HG03175 (cell line): ENCODE measurements around the gene VGF.
A peak's percentile ranks its signal among the peaks of the same experiment; 100 is the strongest.
"Not testable (repeated sequence)": the region's sequence is repeated elsewhere in the genome, so short reads cannot be mapped to it uniquely, and the experiment has no call there.

Source experiments
- ATAC-seq: cut with Tn5 transposase; IDR thresholded peaks from one replicate; pipeline ENCODE4 v1.9.1; 2021; ENCODE audit warnings: mild to moderate bottlenecking, moderate library complexity; ENCODE audit not compliant: unreplicated experiment

The VGF gene

DNA sequence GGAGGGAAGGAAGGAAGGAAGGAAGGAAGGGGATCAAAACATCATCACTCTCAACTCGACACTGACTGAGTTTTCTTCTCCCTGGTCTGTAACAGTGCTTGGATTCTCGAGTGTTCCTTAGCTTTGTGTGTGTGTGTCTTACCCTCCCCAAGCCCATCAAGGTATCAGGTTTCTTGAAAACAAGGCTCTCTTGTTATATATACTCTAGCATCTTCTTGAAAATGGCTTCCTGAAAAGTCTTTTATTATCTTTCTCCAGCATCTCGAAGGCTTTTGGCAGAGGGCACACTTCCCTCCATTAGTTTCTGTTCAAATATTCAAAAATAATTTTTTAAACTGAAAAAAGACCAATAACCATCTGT, 25.1 kb downstream of the VGF start:
- ATAC-seq = no peak

DNA sequence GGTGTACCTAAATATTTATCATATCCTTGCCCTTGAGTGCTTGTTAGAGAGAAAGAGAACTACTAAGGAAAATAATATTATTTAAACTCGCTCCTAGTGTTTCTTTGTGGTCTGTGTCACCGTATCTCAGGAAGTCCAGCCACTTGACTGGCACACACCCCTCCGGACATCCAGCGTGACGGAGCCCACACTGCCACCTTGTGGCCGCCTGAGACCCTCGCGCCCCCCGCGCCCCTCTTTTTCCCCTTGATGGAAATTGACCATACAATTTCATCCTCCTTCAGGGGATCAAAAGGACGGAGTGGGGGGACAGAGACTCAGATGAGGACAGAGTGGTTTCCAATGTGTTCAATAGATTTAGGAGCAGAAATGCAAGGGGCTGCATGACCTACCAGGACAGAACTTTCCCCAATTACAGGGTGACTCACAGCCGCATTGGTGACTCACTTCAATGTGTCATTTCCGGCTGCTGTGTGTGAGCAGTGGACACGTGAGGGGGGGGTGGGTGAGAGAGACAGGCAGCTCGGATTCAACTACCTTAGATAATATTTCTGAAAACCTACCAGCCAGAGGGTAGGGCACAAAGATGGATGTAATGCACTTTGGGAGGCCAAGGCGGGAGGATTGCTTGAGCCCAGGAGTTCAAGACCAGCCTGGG, 27.0 kb downstream of the VGF start:
- peak; percentile 68 for ATAC-seq

DNA sequence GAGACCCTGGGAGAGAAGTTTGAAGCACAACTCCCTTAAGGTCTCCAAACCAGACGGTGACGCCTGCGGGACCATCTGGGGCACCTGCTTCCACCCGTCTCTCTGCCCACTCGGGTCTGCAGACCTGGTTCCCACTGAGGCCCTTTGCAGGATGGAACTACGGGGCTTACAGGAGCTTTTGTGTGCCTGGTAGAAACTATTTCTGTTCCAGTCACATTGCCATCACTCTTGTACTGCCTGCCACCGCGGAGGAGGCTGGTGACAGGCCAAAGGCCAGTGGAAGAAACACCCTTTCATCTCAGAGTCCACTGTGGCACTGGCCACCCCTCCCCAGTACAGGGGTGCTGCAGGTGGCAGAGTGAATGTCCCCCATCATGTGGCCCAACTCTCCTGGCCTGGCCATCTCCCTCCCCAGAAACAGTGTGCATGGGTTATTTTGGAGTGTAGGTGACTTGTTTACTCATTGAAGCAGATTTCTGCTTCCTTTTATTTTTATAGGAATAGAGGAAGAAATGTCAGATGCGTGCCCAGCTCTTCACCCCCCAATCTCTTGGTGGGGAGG, 27.6 kb downstream of the VGF start:
- ATAC-seq = no peak

DNA sequence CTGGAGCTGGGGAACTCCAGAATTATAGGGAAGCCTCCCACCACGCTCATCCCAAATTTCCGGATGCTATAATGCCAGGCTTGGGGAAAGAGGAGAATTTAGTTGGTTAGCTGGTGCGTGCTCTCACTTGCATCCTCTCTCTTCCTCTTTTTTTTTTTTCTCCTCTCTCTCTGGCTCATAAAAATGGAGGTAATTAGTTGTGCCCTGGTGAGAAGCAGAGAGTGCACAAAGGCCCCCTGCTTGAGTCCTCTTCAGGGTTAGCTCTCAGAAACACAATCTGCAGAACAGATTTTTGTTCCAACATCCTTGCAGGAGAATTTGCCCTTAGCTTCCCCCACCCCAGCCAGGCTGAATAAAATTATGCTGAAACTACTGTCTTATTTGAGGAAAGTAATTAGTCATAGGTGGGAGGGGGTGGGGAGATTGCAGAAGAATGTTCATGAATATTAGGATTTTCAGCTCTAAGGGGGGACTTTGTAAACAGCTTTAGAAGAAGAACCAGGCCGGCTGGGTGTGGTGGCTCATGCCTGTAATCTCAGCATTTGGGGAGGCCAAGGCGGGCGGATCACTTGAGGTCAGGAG, 30.9 kb downstream of the VGF start:
- no peak for ATAC-seq

DNA sequence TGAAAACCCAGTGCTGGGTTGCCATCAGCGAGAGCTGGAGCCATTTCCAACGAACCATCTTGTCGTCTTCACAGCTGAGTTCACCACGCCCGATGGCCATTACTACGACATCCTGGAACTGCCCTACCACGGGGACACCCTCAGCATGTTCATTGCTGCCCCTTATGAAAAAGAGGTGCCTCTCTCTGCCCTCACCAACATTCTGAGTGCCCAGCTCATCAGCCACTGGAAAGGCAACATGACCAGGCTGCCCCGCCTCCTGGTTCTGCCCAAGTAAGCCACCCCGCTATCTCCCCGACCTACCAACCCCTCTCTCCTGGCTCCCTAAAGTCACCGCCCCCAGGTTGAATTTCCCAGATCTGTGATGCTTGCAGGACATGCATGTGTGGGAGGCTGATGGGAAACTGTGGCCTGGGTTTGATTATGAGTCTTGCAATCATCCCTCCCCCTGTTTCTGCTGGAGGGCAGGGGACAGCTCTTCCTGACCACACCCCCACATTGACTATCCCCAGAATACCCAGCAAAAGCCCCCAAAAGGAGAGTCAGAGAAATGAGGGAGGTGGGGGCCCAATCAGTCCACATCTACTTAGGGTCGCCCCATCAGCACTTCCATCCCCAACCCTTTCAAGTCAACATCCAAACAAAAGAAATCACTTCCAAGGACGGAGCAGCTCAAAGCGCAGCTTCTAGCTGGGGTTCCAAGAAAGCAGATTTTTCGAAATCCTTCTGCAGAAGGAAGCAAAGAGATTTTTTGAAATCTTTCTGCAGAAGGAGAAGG, 31.6 kb downstream of the VGF start:
- no peak for ATAC-seq

DNA sequence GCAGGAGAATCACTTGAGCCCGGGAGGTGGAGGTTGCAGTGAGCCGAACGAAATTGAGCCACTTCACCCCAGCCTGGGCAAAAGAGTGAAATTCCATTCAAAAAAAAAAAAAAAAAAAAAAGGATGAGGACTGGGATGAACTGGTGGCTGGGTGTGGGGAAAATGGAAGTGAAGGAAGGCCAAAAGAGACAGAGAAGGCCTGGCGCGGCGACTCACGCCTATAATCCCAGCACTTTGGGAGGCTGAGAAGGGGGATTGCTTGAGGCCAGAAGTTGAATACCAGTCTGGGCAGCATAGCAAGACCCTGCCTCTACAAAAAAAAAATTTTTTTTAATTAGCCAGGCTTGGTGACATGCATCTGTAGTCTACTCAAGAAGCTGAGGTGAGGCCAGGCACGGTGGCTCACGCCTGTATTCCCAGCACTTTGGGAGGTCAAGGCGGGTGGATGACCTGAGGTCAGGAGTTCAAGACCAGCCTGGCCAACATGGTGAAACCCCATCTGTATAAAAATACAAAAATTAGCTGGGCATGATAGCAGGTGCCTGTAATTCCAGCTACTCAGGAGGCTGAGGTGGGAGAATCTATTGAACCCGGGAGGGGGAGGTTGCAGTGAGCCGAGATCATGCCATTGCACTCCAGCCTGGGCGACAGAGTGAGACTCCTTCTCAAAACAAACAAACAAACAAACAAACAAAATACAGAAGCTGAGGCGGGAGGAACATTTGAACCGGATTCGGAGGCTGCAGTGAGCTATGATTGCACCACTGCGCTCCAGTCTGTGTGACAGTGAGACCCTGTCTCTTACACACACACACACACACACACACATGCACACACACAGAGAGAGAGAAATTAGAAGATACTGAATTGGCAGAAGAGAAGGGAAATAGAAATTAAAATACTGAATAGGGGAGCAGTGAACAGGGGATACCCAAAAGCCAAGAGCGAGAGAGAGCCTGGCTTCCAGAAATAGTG, 32.5 kb downstream of the VGF start:
- not testable (repeated sequence) for ATAC-seq

DNA sequence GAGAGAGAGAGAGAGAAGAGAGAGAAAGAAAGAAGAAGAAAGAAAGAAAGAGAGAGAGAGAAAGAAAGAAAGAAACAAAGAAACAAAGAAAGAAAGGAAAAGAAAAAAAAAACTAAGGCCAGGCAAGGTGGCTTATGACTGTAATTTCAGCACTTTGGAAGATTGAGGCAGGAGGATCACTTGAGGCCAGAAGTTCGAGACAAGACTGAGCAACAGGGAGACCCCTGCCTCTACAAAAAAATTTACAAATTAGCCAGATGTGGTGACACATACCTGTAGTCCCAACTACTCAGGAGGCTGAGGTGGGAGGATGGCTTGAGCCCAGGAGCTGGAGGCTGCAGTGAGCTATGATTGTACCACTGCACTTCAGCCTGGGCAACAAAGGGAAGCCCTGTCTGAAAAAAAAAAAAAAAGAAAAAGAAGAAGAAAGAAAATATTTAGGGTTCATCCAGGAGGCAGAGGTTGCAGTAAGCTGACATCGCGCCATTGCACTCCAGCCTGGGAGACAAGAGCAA, 35.7 kb downstream of the VGF start:
- no peak for ATAC-seq

DNA sequence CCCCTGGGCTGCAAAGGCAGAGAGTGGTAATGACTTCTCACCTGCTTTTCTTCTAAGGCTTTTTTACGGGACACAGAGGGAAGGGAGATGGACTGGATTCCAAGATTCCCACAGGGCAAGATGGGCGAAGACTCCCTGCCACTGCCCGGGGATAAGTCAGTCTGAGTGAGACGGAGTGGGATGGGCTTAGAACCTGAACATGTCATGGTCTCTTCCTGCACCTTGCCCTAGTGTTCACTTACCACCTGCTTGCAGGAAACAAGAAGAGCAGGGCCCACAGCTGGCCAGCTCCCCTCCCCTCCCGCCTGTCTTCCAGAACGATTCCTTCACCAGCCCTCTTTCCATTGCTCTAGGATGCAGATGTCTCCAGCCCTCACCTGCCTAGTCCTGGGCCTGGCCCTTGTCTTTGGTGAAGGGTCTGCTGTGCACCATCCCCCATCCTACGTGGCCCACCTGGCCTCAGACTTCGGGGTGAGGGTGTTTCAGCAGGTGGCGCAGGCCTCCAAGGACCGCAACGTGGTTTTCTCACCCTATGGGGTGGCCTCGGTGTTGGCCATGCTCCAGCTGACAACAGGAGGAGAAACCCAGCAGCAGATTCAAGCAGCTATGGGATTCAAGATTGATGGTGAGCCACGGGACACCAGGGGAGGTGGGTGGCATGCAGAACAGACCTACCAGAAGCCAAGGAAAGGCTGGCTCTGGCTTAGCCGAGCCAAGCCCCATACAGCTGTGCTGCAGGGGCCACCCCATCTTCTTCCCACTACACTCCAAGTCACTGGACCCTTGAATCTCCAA, 37.1 kb downstream of the VGF start:
- no peak for ATAC-seq

DNA sequence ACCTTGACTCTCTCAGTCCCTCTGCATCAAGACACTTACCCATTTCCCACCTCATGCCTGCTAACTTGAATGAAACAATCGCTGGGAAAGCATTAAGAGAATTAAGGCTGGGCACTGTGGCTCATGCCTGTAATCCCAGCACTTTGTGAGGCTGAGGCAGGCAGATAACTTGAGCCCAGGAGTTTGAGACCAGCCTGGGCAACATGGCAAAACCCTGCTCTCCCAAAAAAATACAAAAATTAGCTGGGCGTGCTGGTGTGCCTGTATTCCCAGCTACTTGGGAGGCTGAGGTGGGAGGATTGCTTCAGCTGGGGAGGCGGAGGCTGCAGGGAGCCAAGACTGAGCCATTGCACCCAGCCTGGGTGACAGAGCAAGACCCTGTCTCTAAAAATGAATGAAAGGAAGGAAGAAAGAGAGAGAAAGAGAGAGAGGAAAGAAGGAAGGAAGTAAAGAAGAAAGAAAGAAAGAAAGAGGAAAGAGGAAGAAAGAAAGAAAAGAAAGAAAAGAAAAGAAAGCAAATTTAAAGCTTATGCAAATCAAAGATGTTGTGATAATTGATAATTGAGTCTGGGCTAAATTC, 37.8 kb downstream of the VGF start:
- no peak for ATAC-seq

DNA sequence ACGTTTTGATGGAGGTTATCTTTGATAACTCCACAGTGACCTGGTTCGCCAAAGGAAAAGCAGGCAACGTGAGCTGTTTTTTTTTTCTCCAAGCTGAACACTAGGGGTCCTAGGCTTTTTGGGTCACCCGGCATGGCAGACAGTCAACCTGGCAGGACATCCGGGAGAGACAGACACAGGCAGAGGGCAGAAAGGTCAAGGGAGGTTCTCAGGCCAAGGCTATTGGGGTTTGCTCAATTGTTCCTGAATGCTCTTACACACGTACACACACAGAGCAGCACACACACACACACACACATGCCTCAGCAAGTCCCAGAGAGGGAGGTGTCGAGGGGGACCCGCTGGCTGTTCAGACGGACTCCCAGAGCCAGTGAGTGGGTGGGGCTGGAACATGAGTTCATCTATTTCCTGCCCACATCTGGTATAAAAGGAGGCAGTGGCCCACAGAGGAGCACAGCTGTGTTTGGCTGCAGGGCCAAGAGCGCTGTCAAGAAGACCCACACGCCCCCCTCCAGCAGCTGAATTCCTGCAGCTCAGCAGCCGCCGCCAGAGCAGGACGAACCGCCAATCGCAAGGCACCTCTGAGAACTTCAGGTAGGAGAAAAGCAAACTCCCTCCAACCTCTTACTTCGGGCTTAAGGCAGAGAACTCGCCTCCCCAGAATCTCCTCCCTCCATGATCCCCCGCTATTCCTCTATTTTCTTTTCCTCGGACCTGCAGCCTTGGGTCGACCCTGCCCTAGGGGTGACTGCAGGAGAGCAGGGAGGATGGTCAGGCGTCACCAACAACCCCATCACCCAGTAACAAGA, 38.5 kb downstream of the VGF start, which contains the start of gene SERPINE1:
Gene SERPINE1, plus strand, starts transcription at position 454 of the 809 bp plus-strand sequence. CDS start 1,290 bp downstream, outside the sequence.
- ATAC-seq = peak; percentile 47

DNA sequence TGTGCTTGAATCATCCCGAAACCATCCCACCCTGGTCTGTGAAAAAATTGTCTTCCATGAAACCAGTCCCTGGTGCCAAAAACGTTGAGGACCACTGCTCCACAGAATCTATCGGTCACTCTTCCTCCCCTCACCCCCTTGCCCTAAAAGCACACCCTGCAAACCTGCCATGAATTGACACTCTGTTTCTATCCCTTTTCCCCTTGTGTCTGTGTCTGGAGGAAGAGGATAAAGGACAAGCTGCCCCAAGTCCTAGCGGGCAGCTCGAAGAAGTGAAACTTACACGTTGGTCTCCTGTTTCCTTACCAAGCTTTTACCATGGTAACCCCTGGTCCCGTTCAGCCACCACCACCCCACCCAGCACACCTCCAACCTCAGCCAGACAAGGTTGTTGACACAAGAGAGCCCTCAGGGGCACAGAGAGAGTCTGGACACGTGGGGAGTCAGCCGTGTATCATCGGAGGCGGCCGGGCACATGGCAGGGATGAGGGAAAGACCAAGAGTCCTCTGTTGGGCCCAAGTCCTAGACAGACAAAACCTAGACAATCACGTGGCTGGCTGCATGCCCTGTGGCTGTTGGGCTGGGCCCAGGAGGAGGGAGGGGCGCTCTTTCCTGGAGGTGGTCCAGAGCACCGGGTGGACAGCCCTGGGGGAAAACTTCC, 39.2 kb downstream of the VGF start:
- ATAC-seq = peak; percentile 78

DNA sequence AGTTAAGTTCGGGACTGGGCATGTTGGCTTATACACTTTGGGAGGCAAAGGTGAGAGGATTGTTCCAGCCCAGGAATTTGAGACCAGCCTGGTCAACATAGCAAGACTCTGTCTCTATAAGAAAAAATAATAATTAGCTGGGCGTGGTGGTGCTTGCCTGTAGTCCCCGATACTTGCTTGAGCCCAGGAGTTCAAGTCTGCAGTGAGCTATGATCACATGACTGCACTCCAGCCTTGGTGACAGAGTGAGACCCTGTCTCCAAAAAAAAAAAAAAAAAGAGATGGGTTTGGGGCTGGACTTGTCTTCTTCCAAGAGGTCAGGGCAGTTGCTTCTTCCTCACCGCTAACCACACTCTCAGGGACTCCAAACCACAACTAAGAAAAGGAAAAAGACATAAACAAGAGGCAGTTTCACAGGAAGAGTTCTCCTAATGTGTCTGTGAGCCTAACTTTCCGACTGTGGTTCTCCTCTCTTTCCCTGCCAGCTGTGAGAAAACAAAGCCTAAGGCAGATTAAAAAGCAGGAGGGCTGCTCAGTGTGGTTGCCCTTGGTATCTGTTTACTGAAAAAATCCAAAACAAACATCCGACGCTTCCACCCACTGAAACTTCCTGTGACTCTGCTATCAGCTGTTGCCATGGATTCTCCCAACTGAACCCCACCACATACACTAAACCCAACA, 40.9 kb downstream of the VGF start:
- no peak for ATAC-seq

DNA sequence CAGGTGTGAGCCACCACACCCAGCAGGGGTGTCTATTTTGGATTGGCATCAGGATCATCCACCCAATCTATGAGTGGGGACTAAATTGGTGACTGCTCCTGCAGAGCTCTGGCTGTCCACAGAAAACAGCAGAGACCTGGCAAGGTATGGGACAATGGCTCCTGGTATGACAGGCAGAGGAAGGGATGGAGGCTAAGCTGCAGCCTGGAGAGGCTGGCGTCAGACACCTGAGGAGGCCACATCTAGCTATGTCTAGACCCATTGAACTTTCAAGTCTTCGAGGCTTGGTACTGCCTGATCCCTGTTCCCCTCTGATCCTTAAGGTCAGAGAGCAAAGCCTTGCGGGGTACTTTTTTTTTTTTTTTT, 41.7 kb downstream of the VGF start:
- no peak for ATAC-seq

DNA sequence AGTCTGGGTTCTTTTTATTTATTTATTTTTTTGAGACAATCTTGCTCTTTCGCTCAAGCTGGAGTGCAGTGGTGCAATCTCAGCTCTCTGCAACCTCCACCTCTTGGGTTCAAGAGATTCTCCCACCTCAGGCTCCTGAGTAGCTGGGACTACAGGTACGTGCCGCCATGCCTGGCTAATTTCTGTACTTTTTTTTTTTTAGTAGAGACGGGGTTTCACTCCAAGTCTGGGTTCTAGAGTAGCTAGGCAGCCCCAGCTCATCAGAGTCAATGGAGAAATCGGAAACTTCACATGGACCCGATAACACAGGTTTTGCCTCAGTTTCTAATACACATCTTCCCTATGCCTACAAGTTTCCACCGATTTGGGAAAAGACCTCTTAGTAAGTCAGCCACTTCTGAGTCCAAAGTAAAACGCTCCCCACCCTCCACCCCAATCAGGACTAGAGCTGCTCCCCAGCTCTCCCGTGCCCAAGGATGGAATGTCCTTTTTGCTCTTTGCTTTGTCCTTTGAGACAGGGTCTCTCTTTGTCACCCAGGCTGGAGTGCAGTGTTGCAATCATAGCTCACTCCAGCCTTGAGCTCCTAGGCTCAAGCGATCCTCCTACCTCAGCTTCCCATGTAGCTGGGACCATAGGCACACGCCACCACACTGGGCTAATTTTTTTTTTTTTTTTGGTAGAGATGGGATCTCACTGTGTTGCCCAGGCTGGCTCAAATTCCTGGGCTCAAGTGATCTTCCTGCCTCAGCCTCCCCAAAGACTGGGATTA, 42.3 kb downstream of the VGF start:
- ATAC-seq = no peak

DNA sequence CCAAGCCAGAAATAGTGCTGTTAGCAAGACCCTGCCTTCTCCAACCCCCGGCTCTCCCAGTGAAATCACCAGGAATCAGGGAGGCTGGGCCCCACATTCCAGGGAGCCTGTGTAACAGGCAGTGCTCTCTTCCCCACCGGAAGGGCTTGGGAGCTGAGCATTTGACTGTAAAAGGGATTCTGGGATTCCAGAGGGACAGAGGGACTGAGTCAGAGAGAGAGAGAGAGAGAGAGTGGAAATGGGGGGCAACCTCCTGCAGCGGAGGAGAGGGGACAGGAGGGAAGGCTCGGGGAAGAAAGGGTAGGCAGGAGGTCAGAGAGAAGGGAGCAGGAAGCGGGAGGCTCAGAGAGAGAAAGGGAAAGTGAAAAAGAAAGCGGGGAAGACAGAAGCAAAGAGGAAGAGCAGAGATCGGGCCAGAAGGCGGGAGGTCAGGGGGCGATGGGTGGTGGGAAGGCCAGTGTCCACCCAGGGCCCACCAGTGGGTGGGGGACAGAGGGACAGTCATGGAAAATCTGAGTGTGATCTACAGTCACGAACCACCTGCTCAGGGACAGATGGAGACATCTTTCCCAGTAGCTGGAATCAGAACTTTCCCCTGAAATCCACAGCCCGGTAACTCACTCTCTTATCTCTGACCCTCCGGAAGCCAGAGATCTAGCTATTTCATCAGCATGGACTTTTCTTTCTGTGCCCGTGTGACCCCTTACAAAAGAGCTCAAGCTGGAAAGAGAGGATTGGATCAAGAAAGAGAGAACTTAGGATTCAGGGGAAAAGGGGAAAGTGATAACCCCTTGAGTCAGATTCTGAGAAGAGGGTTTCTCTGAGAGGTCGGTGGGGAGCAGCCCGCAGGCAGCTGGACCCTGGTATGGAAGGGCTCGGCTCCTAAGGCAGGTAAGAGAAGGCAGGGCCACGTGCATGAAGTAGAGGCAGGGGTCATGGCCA, 43.1 kb downstream of the VGF start:
- ATAC-seq = no peak

DNA sequence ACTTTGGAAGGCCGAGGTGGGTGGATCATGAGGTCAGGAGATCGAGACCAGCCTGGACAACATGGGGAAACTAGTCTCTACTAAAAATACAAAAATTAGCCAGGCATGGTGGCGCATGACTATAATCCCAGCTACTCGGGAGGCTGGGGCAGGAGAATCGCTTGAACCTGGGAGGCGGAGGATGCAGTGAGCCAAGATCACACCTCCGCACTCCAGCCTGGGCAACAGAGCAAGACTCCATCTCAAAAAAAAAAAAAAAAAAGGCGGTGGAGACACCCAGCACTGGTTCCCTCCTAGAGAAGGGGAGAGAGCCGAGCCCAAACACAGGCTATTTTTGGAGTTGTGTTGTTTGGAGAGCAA, 43.8 kb downstream of the VGF start:
- not testable (repeated sequence) for ATAC-seq
